Left ventricle myocardium superior (tissue), 1 donor: ENCODE results near the gene OR51E1. TPM values are rescaled to one million over a fixed set of nuclear protein-coding genes. Genes with fewer than 3 reads are reported as not detected.
A peak's percentile ranks its signal among the peaks of the same experiment; 100 is the strongest.

ENCODE experiments used
- ATAC-seq: fragments of 200-7000 bp; cut with Tn5 transposase; one replicate; pipeline ENCODE4 v1.9.1; 2020; ENCODE audit warnings: mild to moderate bottlenecking, moderate library complexity
- DNase-seq: peaks from one replicate; pipeline ENCODE4 v3.0.0-alpha.2; 2020
- intact Hi-C: fragments of 100-400 bp; cut with micrococcal nuclease; formaldehyde crosslinking; loops from one replicate; pipeline ENCODE4 v1.11.0; 2022
- total RNA-seq: library from RNA; stranded (reverse); fragmentation: NEBNext Ultra II Directional; extraction: Animal tissue kit (Norgen Biotek cat#: 25700); gene quantifications from one replicate; pipeline ENCODE4 v1.2.1, GENCODE V29; 2021
- donor health status: DM: no; HTN: yes; CAD: no; lungs with severe emphysema.

The OR51E1 gene
- total RNA-seq, 1 donor from 2014 or later, result 1.8 TPM

DNA sequence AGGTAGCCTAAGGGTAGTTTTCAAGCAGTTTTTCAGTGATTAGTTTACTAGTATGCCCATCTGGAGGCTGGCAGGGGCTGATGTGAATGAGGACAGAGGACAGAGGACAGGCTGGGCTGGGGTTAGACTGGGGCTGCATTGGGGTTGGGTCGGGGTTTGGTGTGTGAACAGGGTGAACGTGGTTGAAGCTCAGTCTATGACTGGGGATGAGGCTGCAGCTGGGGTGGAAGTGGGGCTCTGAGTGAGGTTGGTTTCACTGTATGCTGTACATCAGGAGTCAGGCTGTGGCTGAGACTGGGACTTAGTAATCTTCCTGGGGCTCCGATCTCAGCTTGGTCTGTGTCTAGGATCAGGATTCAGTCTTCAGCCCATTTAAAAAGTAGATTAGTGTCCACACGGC, 451 bp downstream of the OR51E1 start:
- intact Hi-C loops, result no loop called here
- DNase-seq, result no peak
- no peak for ATAC-seq

DNA sequence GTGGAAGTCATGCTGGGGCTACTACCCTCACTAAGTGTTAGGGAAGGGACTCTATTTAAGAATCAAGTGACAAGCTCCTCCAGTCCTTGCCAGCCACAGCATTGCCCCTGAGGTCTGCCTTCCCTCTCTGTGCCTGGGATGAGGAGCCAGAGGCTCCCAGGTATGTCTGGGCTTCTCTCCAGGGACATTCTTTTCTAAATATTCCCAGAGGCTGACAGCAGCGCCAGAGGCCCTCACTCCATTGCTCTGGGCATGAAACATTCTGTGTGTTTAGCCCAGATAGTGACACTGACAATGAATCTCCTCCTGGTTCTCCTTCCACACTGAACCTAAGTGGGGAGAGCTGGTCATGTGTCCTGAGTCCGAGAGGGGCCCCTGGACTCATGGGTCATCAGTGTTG, 2.2 kb downstream of the OR51E1 start:
- peak; percentile 93 for ATAC-seq
- intact Hi-C loops, result no loop called here
- DNase-seq, result peak; percentile 64

DNA sequence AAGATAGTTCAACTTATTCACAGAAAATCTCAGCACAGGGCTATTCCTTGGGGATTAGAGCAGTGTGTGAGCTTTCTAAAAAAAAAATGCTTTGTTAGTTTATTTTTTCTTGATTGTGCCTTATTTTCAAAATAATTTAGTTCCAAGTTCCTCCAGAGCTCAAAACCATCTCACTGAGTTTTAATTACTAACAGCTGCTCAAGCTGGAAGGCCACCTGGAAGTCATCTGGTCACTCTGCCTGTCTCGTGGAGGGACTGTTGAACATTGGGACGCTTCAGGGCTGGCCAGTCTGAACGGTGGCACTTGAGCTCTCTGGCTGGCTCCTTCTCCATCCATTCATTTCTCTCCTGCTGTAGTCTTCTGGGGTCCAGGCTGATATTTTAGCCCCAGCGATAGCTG, 4.0 kb downstream of the OR51E1 start:
- intact Hi-C loops, result no loop called here
- no peak for ATAC-seq

DNA sequence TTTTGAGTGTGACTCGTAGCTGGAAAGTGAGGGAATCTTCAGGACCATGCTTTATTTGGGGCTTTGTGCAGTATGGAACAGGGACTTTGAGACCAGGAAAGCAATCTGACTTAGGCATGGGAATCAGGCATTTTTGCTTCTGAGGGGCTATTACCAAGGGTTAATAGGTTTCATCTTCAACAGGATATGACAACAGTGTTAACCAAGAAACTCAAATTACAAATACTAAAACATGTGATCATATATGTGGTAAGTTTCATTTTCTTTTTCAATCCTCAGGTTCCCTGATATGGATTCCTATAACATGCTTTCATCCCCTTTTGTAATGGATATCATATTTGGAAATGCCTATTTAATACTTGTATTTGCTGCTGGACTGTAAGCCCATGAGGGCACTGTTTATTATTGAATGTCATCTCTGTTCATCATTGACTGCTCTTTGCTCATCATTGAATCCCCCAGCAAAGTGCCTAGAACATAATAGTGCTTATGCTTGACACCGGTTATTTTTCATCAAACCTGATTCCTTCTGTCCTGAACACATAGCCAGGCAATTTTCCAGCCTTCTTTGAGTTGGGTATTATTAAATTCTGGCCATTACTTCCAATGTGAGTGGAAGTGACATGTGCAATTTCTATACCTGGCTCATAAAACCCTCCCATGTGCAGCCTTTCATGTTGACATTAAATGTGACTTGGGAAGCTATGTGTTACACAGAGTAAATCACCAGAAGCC, 11.0 kb downstream of the OR51E1 start:
- ATAC-seq, result no peak
- intact Hi-C loops, result no loop called here
- DNase-seq, result no peak

More for the DNA sequence above, 4.0 kb downstream of the OR51E1 start:
- DNase-seq, result no peak

DNA sequence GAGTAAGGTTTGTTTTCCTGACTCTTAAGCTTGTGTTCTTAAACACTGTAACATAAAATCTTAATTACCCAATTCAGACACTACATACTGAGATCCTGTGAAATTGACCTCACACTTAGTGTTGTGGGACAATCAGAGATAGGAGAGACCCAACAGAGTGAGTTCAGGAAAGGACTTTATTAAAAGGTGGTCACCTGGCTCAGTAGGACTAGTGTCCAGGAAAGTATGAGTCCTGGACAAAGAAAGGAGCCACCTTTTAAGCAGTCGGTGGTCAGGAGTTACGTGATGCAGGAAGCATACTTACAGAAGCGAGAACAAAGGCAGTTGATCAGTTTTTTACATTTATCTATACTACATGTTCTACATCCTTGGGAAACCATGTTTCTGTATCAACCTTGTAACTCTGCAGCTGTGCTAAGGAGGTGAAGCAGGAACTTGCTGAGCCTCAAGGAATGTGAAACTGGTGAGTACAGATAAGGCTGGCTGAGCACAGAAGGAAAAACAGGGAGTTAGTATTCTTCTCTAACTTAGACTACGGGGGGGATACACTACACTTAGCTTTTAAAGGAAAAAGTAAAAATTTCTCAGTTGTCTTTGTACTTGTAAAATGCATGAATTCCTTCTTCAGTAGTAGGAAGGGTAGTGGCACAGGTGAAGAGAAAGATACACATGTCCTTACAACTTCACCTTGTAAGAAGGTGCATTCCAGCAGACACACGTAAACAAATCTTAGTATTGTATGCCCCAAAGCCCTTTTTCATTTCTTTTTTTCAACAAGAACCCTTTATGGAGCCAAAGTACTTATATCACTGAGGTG, 15.1 kb downstream of the OR51E1 start:
- intact Hi-C loops, result no loop called here
- no peak for DNase-seq
- ATAC-seq, result no peak

DNA sequence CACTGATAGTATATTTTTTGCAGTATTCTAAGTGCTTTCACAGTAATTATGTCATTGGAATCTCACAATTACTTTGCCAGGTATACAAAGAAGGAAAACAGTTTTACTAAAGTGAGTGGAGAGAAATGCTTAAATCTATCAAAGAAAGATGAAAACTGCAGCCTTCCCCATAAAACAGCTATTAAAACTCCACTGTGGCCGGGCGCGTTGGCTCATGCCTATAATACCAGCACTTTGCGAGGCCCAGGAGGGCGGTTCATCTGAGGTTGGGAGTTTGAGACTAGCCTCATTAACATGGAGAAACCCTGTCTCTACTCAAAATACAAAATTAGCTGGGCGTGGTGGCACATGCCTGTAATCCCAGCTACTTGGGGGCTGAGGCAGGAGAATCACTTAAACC, 19.1 kb downstream of the OR51E1 start:
- ATAC-seq, result no peak
- intact Hi-C loops, result no loop called here
- DNase-seq, result no peak

DNA sequence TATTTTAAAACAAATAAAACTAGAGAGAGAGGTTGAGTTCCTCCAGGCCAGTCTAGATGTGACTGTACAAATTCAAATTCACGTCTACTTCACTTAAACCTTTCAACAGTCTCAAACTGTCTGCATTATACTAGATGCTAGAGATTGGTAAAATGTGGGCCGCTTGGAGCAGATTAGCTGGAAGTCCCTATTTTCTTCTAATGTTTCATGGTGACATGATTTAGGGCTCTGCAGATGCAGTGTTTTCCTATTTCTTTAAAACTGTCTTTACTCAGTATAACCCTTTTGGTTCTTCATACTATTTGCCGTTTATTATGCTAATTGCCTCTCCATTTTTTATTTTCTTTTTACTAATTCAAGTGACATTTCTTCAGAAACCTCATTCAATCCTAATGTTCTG, 20.4 kb downstream of the OR51E1 start:
- ATAC-seq (no peak), DNase-seq (no peak)
- intact Hi-C loops, result no loop called here

DNA sequence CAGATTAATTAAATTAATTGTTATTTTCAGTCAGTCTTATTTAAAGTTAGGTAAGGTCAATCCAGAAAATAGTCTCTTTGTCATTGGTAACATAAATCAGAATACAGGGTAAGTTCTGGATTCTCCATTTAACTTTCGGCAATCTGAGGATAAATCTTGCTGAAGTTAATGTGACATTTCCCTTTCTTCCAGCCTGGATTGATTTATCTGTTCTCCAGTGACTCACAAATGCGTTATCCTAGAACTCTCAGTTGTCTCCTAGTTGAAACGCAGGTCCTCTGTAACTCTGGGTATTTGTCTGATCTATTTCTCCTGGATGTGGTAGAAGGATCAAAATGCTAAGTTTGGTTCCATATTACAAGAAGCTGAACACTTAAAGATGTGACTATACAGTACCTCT, 21.0 kb downstream of the OR51E1 start:
- no peak for DNase-seq
- intact Hi-C loops, result no loop called here
- ATAC-seq, result no peak

DNA sequence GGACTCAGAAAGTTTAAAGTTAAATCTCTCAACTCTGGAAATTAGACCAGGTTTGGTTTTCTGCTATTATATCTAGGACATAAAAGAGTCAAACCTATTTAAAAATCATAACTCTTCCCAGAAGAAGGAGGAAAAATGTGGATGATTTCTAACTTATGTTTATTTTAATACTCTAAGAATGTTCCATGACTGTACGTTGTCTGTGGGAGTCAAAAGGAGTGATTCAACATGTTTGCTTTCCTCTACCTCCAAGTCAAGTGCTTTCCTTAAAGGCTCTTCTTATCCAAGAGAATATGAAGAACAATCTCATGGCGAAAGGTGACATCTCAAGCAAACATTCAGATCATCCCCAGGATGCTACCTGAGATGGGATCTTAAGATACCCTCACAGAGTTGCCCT, 21.6 kb downstream of the OR51E1 start:
- no peak for DNase-seq
- ATAC-seq, result no peak
- intact Hi-C loops, result no loop called here

DNA sequence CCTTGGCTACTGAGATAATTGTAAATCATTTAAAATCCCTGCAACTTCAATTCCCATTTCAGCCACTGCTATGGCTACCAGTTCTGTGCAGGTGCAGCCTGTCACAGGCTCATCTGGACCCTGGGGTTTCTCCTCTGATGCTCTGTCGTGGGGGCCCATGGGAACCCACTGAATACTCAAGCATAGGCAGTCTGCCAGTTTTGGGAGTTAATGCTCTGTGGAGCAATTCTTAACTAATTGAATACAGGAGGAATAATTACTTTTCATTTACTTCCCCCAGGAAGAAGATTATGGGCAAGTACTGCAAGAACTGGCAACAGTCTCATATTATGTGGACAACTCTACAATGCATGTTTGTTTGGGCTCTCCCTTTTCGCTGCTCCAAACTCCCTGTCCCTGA, 28.0 kb downstream of the OR51E1 start:
- intact Hi-C loops, result no loop called here
- ATAC-seq (no peak), DNase-seq (no peak)

DNA sequence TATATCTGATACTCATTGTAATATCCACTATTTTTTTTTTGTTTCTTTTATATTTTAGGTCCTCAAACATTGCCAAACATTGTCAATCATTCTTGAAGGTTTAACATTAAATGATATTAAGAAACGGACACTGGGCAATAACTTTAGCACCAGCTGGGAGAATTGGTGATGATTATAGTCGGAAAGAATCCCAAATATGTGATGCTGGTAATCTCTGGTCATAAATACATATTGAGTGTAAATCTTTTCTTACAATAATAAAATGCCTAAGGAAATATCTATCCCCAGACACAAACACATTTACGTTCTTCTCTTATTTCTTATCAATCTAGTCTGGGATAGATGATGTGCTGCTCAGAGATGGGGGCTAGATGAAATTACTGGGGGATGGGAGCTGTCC, 28.7 kb downstream of the OR51E1 start:
- intact Hi-C loops, result no loop called here
- DNase-seq (no peak), ATAC-seq (no peak)

DNA sequence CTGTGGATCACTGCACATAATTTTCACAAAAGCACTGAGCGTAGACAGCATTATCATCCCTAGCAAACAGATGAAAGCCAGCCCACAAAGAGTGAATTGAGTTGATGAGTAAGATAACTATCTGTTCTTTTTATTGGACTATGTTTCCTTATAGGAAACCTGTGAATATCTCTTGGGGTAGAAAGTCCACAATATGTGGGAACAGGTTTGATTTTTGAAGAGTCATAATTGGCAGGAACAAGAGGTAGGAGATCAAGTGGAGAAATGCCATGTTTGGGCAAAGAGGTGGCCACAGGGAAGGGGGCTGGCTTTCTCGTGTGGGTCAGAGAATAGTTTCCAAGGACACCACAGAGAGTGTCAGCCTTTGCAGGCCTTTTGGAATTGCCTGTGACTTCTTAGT, 30.0 kb downstream of the OR51E1 start:
- ATAC-seq, result no peak
- intact Hi-C loops, result no loop called here
- DNase-seq, result no peak

DNA sequence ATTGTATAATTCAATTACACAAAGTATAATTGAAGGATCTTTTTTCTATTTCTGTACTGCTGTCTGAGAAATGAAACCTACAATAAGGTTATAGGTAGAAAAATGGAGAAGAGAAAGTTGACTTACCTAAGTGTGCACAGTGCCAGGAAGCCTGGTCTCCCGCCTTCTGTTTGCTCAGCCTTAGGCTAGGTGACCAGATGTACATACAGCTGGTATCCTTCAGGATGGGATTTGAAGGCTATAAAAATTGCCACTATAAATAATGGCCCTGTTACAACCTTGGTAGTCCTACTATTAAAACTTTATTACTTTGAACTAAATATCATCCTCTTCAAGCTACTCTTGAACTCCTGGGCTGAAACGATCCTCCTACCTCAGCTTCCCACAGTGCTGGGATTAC, 34.2 kb downstream of the OR51E1 start:
- intact Hi-C loops, result no loop called here
- no peak for ATAC-seq
- DNase-seq, result no peak

DNA sequence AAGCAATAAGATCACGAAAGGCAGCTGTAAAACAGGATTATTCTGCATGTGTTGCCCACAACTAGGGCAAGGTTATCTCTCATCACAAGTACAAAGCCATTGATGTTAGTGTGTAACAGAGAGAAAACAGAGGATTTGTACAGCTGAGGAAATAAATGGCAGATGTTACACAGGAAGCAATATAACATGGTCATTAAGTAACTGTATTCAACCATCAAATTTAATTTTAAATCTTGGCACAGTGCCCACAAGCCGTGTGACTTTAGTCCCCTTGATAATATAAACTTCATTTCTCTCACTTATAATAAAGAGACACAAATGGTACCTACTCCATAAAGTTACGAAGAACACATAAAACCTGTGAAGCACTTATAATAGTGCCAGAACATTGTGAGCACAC, 36.6 kb downstream of the OR51E1 start:
- DNase-seq, result no peak
- no peak for ATAC-seq
- intact Hi-C loops, result no loop called here

DNA sequence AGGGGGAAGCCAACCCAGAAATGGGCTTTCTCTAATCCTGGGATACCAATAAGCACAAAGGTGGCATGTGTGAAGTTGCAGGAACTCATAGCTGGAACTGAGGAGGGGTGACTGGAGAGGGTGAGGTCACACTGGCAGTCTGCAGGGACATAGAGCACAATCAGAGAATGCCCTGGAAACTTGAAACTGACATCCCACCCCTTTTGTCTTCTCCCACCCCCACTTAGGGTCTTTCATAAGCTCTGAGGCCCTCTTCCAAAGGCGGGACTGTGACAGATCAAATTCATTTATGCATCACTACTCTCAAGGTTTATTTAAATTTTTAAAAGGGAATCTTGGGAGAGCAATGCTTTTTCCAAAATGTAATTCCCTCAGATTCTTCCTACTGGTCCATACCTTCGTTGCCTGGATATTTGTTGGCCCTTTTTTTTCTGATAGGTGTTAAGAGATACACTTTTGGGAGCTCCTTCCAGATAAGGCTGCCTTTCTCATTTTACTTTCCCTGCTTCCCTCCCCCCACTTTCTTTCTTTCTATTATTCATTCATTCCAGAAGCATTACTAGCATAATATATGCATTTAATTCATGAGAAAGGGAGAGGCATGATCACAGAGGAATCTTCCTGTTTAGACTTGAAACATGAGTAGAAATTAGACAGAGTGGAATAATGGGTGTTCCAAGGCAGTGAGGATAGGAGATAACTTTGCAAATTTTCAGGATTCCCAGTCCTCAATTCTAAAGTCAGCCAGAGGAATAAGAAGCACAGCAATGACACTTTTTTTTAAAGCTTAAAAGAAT, 39.0 kb downstream of the OR51E1 start:
- no peak for DNase-seq
- intact Hi-C loops, result no loop called here
- ATAC-seq, result no peak

DNA sequence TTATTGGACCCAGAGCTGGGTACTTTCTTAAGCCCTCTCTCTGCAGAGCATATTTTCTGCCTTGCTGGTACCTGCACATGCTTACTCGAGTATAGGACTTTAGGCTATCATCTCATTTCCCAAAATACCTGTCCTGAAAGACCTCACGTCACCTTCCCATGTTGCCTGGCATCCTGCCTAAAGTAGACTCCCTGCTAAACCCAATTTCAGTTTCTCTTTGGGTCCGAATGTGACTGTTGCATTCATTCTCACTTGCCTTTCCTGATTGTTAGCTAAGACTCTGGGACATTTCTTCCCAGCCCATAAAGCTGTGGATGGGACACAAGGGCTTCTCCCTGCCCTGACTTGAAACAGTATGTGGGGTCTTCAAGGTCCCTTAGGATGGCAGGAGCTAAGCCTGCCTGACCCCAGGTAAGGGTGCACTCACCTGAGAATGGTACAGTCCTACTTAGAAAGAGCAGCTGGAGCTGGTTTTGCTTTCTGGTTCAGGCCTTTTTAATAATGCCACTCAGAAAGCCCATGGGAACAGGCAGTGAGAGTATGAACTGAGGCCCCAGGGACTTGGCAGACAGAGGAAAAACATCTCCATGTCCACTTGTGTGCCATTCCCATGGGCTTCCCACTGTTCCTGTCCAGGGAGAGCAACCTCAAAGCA, 41.0 kb downstream of the OR51E1 start:
- intact Hi-C loops, result no loop called here
- ATAC-seq, result no peak
- DNase-seq, result no peak

DNA sequence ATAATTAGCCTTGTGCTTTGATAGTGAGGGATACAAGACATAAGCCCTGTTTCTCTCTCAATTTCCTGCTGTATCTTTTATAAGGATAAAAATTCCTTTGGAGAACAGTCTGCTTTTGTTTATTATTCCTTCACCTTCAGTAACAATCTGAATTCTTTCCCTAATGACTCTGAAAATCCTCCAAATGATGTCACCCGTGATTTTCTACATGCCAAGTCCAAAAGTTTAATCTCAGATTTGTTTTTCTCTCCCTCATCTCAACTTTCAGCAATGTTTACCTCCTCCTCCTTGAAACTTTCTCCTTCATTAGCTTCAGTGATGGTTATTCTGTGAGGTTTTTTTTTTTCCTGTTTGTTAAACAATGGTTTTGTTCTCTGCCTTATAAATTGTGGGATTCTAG, 51.7 kb downstream of the OR51E1 start:
- ATAC-seq (no peak), DNase-seq (no peak)
- intact Hi-C loops, result no loop called here

DNA sequence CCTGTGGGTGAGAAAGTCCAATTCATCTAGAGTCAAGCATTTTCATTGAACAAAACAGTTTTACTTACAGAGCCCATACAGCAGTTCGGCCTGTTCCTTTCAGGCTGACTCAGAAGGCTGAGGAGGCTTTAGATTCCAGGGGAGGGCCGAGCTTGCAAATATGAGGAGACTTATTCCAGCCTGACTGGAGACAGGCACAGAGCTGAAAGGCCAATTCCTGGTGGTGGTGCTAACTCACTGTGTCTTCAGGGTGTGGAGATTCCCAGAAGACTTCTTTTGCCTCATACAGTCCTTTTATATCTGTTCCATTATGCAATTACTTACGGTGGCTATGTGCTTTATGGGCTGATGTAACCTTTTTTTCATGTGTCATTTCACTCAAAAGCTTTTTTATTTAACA, 53.8 kb downstream of the OR51E1 start, which contains the start of gene OR51E2:
Gene OR51E2 (minus strand): TSS at position 269 of the 400 bp plus-strand sequence. CDS start 15,142 bp downstream, outside the sequence.
- ATAC-seq (no peak), DNase-seq (no peak)
- intact Hi-C loops, result no loop called here

DNA sequence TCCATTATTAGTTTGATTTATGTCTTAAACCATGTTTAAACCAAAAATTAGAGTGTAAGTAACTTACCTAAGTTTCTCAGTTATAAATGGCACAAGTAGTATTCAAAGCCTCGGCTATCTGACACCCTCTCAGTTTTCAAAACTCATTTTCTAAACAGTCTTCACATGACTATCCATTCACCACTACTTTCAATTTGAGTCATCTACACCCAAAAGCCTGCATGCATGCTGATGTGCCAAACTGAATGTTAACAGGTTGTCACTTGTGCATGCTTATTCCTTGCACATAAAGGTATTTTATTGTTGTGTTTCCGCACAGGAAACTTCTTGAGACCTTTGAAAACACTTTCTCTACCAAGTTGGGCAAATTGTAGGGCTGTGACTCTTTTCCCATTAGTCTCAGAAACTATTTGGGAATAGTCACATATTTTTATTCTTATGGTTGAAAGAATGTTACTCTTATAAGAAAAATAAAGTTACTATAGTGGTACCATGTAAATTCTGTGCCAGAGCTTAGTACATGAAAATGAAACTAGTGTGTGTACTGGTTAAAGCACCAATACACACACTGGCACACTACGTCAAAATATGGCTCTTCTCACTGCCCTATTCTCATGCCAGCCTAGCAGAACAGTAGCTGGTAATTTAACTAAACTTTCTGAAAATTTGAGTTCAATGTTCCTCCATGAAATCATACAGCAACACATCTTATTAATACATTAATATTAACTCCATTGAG, 56.1 kb downstream of the OR51E1 start:
- intact Hi-C loops, result loop anchor here (2.0 kb wide), 1 partner anchor 33 kb away; no protein-coding TSS in a partner anchor
- no peak for ATAC-seq
- DNase-seq, result no peak
